ENCODE measurements around the gene ADGRA3.

DNA sequence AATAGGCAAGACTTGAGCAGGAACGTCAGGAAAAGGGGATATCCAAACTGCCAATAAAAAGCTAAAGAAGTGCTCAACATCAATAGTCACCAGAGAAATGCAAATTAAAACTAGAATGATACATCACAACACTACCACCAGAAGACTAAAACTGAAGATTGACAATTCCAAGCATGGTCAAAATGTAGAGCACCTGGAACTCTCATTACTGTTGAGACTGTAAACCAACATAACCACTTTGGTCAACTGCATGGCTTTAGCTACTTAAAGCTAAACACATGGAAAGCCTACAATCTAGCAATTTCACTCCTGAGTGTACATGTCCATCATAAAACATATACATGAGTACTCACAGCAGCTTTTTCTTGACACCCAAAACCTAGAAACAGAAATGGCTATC is 107.4 kb downstream of the ADGRA3 start:
- TF ChIP-seq CTCF (IDR thresholded peaks at IDR 0.05; ENCODE audit: insufficient read depth, low read length): no peak
- no peak for TF ChIP-seq GABPA (IDR thresholded peaks at IDR 0.05; ENCODE audit: low read depth)
- TF ChIP-seq, protein P1, sequence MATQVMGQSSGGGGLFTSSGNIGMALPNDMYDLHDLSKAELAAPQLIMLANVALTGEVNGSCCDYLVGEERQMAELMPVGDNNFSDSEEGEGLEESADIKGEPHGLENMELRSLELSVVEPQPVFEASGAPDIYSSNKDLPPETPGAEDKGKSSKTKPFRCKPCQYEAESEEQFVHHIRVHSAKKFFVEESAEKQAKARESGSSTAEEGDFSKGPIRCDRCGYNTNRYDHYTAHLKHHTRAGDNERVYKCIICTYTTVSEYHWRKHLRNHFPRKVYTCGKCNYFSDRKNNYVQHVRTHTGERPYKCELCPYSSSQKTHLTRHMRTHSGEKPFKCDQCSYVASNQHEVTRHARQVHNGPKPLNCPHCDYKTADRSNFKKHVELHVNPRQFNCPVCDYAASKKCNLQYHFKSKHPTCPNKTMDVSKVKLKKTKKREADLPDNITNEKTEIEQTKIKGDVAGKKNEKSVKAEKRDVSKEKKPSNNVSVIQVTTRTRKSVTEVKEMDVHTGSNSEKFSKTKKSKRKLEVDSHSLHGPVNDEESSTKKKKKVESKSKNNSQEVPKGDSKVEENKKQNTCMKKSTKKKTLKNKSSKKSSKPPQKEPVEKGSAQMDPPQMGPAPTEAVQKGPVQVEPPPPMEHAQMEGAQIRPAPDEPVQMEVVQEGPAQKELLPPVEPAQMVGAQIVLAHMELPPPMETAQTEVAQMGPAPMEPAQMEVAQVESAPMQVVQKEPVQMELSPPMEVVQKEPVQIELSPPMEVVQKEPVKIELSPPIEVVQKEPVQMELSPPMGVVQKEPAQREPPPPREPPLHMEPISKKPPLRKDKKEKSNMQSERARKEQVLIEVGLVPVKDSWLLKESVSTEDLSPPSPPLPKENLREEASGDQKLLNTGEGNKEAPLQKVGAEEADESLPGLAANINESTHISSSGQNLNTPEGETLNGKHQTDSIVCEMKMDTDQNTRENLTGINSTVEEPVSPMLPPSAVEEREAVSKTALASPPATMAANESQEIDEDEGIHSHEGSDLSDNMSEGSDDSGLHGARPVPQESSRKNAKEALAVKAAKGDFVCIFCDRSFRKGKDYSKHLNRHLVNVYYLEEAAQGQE (IDR thresholded peaks at IDR 0.05; ENCODE audit: insufficient replicate concordance, low read depth): no peak
